Activated CD4-positive, CD25-positive, alpha-beta regulatory T cell treated with anti-CD3 and anti-CD28 coated beads, Interleukin-2, amount 50 U/mL, for 24 hours (primary cell): Measurements from ENCODE around the gene SLC2A9.
"Not testable (repeated sequence)": the region's sequence is repeated elsewhere in the genome, so short reads cannot be mapped to it uniquely, and the experiment has no call there.

ENCODE experiments used
- ATAC-seq, 2 donors: fragments of 150-1000 bp; cut with Tn5 transposase; one replicate each; pipeline ENCODE4 v1.10.0; 2021; ENCODE audit warnings: mild to moderate bottlenecking in 1 of 2, moderate library complexity in 1 of 2

Gene SLC2A9

GRCh38 chr4:9994246-9994847 lies 26.9 kb downstream of the SLC2A9 start:
- ATAC-seq = peak; percentile 41 to 59

- ATAC-seq = no peak
Measured at GRCh38 chr4:9989918-9990635, 31.2 kb downstream of the SLC2A9 start.

- ATAC-seq = no peak
Measured at GRCh38 chr4:9988933-9989332, 32.4 kb downstream of the SLC2A9 start.

GRCh38 chr4:9988363-9988749 lies 32.9 kb downstream of the SLC2A9 start:
- no peak for ATAC-seq

DNA sequence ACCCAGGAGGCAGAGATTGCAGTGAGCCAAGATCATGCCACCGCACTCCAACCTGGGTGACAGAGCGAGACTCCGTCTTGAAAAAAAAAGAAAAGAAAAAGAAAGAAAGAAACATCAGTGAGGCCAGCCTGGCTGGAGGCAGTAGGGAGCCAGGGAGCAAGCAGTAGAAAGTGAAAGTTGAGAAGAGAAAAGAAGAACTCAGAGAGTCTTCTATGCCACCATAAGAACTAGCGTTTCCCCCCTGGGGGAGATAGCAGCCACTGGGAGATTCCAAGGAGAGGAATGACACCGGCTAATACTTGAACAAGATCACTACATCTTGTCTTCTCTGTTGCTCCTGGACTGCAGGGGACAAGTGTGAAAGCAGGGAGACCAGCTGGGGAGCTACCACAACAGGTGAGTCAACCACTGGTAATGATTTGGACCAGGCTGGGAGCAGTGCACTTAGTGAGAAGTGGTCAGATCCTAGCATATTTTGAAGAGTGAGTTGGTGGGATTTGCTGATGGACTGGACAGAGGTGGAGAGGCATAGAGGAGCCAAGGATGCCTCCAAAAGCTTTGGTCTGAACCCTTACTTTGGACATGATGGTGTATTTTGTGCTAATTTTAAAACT lies 33.4 kb downstream of the SLC2A9 start:
- no peak for ATAC-seq

- ATAC-seq = no peak
Measured at GRCh38 chr4:9984621-9985020, 36.7 kb downstream of the SLC2A9 start.

GRCh38 chr4:9983211-9983610 lies 38.1 kb downstream of the SLC2A9 start:
- ATAC-seq = no peak

GRCh38 chr4:9981899-9982298 lies 39.4 kb downstream of the SLC2A9 start:
- ATAC-seq = not testable (repeated sequence)

GRCh38 chr4:9980898-9981297 lies 40.4 kb downstream of the SLC2A9 start:
- ATAC-seq = no peak

GRCh38 chr4:9979101-9979701 lies 42.1 kb downstream of the SLC2A9 start:
- no peak for ATAC-seq

DNA sequence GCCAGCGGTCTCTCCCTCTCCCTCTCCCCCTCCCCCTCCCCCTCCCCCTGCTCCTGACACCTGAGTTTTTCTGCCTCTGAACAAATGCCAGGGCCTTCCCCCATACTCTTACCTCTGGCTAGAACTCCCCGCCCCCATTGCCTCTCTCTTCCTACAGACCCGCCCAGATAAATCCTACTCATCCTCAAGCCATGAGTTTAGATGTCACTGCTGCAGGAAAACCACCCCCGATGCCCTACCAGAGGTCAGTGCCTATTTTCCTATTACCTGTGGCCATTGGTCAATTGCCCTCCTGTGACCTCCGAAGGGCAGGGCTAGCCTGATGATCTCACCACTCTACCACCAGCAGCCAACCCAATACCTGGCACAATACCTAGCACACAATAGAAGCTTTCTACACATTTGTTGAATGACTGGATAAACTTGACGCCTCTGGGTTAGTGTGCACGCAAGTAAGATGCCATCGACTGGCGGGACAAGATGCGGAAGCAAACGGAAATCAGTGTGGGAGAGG lies 43.7 kb downstream of the SLC2A9 start:
- ATAC-seq = no peak

GRCh38 chr4:9976781-9977180 lies 44.5 kb downstream of the SLC2A9 start:
- ATAC-seq = no peak

- no peak for ATAC-seq
Measured at GRCh38 chr4:9976293-9976692, 45.0 kb downstream of the SLC2A9 start.

DNA sequence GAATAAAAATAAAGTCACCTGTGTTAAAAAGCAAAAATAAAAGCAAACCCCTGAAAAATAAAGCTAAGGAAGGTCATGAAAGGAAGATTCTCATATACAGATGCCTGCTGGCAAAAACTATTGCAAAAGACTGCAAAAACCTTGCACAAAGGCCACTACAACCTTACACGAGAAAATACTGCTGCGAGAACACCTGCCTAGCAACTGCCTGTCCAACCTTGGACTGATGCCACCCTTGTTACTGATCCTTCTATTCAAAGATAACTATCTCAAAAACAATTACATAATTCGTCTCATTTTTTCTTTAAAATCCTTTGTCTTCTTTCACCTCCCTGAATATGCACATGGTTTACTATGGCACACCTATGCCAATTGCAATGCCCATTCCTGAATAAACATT lies 49.6 kb downstream of the SLC2A9 start:
- ATAC-seq = no peak

DNA sequence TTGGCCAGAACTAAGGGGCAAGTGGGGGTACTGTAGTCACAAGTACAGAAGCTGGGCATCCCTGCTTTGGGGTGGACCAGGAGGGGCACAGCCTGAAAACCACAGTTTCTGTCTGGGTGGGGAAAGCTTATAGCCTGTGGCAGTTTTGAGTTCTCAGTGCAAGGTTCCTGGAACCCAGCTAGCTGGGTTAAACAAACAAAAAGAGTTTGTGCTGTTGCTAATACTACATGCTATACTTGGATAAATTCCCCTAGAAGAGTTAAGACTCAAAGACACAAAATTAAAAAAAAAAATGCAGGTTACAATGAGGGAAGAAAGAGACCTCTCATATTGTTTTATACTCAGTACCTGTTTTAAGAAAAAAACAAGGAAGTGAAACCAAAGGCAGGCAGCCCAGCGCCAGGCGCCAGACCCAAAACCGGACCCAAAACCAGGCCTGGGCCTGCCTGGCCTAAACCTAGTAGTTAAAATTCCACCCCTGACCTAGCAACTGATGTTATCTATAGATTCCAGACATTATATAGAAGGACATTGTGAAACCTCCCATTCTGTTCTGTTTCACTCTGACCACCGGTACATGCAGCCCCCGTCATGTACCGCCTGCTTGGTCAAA lies 50.8 kb downstream of the SLC2A9 start:
- ATAC-seq = no peak

GRCh38 chr4:9969526-9970398 lies 51.5 kb downstream of the SLC2A9 start:
- ATAC-seq = no peak

GRCh38 chr4:9968472-9968871 lies 52.8 kb downstream of the SLC2A9 start:
- ATAC-seq = no peak

DNA sequence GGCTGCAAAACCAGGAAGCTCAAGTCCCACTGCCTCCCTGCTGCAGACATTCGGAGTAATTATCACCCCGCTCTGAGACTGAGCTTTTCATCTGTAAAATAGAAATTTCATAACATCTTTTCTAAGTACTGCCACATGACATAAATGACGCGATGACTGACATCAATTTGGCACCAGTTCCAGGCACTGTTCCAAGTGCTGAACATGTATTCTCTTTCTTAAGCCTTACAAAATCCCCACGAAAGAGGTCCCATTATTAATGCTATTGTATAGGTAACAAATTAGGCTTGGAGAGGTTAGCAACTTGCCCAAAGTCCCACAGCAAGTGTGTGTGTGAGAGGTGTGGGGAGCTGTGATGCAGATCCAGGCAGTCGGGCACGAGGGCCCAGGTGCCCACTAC lies 56.4 kb downstream of the SLC2A9 start:
- no peak for ATAC-seq

DNA sequence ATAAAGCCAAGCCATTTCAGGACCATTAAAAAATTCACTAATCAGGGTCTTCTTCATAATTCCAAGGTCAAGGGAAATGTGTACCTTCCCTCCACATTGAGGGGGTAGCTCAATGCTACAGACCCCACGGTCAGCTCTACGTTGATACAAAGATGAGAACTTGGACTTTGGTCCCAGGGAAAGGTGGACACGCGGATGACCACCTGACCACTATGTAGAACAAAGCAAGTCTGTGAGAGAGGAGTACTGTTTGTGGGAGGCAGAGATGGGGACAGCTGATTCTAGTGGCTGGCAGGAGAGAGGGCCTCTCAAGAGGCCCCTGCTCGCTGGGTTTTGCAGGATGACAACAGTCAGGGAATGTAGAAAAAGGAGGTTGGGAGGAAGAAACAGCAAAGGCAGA lies 58.0 kb downstream of the SLC2A9 start:
- no peak for ATAC-seq

DNA sequence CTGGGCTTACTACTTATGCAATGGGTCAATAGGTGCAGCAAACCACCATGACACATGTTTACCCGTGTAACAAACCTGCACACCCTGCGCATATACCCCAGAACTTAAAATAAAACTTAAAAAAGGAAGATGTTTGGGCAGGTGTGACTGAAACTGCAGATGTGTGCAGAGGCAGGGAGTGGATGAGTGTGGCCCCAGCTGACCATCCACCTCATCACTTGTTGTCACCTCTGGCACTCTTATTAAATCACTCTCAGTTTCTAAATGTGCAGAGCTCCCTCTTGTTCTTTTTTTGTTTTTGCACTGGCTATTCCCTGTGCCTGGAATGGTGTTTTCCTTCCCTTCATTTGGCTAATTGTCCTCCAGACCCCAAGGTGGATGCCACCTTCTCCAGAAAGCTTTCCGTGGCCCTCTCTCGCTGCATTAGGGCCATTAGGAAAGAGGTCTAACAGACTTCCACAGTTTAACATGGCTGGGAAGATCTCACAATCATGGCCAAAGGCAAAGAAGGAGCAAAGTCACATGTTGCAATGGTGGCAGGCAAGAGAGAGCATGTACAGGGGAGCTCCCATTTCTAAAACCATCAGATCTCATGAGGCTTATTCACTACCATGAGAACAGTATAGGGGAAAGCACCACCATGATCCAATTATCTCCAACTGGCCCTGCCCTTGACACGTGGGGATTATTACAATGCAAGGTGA lies 58.5 kb downstream of the SLC2A9 start:
- ATAC-seq = no peak

DNA sequence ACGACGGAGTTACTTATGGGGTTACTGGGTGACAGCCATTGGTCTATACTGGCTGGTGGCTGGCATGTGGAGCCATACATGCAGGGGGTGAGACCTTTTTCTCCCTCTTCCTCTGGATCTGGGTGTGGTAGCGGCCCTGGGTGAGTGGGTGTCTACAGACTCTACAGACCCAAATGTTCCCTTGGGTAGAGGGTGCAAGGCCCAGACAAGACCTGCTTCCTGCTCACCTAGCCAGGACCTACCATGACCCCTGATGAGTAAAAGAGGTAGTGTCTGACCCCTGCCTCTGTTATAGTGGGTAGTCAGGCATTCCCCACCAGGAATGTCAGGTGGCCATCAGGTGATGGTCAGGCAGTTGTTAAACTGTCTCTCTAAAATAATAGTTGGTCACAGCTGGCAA lies 66.8 kb downstream of the SLC2A9 start:
- ATAC-seq = no peak

- ATAC-seq = no peak
Measured at GRCh38 chr4:9953089-9953488, 68.2 kb downstream of the SLC2A9 start.
